Skeletal muscle cell (primary cell): ENCODE results near the gene B4GALNT3.

Experiments used
- DNase-seq: peaks from one replicate; pipeline ENCODE4 v3.0.0-alpha.2; 2010; ENCODE audit warnings: low read depth
- H3K4me3 ChIP-seq: 2 replicates; pipeline ENCODE4 v1.5.1; 2011; ENCODE audit warnings: low read depth, mild to moderate bottlenecking, control low read depth, low read length, moderate library complexity

The B4GALNT3 gene

DNA sequence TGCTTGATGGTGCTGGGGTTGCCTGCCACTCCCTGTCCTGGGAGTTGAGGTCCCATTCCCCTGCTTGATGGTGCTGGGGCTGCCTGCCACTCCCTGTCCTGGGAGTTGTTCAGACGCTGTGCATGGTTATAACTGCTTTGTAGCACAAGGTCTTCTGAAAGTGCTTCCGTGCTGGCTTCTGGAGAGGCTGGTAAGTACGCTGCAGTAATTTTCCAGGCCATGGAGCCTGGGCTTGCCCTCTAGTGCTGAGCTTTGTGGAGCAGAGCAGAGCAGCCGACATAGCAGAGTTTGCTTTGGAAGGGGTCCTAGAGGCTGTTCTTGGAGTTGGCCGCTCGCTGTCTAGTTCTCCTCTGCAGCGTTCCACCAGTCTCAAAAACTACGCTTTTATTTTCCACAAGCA lies 6.3 kb downstream of the B4GALNT3 start:
- no peak for DNase-seq
- no peak overlapping the region for H3K4me3 ChIP-seq

DNA sequence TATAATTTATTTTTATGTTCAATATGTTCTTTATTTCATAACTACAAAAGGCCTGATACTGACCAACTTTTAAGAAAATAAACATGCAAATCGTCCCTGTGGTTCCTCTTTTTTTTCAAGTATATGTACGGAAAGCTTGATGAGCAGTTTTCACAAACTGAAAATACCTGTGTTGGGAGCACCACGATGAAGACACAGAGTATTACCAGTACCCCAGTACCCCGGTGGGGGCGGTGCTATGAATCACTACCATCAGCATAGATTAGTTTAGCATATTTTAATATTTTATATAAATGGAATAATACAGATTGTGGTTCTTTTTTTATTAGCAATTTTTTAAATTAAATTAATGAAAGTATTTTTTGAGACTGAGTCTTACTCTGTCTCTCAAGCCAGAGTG lies 7.0 kb downstream of the B4GALNT3 start:
- DNase-seq: no peak
- no peak overlapping the region for H3K4me3 ChIP-seq

DNA sequence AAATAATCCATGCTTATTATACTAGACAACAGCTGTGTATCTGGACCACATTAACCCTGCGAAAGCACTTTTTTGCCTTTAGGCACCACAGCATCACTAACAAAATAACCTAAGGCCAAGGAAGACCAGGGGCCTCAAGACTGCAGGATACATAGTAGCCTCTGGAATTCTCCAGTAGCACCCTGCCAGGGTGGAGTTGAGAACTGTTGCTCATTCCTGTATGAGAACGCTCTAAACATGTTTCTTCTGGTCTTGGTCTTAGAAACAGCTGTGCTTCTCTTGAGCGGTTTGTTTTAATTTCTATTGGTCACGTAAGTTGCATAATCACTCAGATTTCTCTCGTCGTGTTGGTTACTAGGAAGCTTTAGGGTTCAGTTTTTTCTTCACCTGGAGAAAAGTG lies 7.9 kb downstream of the B4GALNT3 start:
- H3K4me3 ChIP-seq: no peak overlapping the region
- DNase-seq: no peak

DNA sequence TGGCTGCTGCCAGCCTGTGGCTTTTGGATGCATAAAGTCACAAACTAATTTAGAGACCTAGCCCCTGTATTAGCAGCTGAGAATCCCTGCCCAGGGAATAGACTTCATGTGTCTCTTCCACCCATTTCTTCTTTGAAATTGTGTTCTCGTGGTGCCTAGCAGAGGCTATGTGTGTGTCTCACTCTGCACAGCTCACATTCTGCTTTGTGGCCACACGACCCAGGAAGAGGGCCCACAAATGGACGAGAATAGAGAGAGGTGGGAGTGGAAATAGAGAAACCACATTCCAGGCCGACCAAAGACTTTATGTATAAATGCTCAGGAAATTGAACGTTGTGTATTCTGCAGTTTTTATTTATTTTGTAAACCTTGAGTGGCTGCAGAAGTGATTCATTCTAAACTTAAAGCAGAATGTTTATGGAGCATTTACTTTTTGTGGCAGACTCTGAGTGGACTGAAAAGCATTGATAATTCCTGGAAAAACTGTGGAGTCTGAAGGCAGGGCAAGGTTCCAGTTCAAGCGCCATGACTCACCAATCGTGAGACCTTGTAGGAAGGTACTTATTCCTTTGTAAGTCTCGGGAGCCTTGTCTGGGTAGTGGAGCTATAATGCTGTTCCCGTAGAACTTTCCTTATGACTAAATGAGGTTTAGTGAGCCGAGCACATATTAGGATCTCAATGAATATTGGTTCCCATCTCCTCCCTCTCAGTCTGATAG lies 9.1 kb downstream of the B4GALNT3 start:
- no peak overlapping the region for H3K4me3 ChIP-seq

DNA sequence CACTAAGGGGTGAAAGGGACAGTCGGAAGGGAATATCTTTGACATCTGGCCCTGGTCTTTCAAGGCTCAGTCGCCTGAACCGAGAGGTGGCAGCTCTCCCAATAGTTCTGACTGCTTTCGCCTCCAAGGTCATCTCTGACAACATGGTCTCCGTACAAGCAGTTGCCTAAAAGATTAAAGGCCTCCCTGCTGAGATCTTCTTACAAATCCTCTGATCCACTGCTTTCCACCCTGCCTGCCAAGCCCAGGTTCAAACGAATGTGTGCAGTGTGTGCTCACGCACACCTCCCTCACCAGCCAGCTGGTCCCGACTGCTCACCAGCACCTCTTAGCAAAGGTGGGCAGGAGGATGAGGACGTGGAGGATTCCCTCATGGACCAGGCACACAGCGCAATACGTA lies 10.4 kb downstream of the B4GALNT3 start:
- no peak overlapping the region for H3K4me3 ChIP-seq
- DNase-seq: no peak

More for the DNA sequence above, 9.1 kb downstream of the B4GALNT3 start:
- DNase-seq: no peak

DNA sequence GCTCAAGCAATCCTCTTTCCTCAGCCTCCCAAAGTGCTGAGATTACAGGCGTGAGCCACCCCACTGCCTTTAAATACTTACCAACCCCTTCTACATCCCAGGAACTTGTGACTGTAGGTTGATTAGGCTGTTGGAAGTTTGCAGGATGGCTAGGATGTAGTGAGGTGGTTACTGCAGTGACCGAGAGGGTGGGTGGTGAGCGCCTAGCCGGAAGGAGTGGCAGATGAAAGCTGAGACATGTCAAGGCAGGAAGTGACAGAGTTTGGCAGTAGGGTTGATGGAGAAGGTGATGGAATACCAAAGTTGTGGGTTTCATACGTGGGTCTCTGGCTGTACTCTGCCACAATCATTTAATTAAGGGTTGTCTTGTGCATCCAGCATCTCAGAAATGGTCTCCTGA lies 13.5 kb downstream of the B4GALNT3 start:
- H3K4me3 ChIP-seq: no peak overlapping the region
- no peak for DNase-seq

DNA sequence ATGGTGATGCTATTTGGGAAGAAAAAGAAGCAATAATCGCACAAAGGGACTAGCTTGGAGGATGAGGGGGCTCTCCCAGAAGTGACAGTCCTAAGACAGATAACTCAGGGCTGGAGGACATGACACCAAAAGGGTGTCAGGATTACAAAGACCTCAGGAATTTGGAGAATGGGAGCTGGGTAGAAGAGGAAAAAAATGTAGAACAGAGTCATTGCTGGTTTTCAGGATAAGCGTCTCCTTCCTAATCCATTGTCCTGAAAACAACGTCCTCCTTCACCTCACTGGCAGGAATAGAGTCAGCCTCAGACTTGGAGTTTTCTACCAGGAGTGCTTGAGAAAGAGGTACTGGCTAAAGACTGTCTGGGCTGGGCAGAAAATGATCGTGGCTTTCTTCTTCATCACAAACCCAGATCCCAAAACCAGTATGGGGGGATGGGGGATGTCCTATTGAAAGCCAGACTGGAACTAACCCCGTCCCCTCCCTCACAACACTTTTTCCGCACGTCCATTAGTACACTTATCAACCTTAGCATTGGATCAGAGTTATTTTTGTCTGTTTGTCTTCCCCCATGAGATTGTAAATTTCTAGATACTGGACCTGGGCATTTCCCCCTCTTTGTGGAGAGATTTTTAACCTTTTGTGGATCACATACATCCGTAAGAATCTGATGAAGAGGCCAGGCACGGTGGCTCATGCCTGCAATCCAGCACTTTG lies 14.3 kb downstream of the B4GALNT3 start:
- no peak overlapping the region for H3K4me3 ChIP-seq
- DNase-seq: no peak

DNA sequence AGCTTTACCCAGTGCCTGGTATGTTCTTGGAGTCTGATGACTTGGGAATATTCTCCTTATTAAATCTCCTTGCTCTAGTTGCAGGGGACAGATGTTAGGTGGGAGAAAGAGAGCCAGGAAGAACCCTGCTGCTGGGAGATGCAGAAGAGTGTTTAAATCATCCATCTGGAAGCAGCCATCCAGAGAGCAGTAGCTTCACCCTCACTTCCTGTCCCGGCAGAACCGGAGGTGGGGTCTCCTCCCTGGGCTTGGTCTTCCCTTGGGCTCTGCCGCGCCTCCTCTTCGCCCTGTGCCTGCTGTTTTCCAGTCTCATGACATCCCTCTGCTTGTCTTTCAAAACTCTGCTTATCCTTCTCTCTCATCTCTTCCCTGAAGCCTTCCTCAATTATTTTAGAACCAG lies 15.5 kb downstream of the B4GALNT3 start:
- no peak for DNase-seq
- no peak overlapping the region for H3K4me3 ChIP-seq

DNA sequence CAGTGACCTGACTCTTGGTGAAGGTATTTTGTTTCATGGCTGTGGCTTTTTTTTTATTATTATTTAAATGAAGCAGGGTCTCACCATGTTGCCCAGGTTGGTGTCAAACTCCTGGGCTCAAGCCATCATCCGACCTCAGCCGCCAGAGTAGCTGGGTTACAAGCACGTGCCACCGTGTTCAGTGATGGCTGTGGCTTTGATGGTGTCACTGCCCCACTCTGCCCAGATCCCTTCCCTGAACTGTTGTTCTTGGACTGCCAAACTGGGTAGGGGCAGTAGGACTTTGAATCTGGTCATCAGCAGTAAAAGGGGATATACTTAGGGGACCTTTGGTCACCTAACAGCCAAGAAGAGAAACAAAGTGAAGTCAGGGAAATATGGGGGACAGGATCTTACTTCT lies 19.4 kb downstream of the B4GALNT3 start:
- no peak for DNase-seq
- H3K4me3 ChIP-seq: no peak overlapping the region

DNA sequence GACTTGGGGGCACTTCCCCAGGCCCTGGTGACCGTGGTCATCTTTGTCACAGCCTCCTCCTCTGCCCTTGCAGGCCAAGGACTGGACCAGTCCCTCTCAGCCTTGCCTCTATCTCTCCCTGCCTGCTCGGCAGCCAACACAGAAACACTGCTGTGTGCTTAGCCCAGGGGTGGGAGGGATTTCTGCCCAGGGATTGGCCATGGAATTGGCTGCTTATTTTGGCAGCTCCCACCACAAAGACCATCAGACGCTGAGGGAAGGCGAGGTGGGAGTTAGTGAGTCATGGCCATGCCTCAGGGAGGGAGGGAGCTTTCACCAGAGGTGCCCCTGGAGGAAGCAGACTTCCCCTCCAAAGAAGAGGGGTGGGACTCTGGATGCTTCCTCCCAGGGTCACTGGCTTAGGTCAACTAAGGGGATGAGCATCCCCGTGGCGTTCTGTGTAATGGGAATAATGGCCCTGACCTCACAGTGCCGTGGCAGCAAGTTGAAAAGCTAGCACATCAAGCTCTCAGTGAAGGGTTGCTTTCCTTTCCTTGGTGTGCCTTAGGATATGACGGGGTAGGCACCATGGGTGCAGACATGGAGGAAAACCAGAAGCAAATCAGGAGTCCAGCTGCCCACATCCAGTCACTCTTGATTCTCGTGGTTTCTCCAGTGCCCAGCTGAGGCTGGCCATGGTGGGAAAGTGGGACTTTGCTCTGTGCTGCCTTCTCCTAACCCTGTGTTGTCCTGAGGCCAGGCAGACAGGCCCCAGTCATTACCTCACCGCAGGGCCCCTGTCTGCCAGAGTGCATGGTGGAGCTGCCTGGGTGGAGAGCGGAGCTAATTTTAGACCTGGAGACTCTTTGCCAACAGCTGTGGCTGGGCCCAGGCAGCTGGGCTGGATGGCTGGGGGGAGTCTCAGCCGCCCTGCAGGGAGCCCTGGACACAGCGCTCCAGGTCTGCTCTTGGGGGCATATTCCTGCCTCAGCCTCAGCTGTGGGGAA lies 21.4 kb downstream of the B4GALNT3 start:
- no peak overlapping the region for H3K4me3 ChIP-seq
- DNase-seq: peak; percentile 21

DNA sequence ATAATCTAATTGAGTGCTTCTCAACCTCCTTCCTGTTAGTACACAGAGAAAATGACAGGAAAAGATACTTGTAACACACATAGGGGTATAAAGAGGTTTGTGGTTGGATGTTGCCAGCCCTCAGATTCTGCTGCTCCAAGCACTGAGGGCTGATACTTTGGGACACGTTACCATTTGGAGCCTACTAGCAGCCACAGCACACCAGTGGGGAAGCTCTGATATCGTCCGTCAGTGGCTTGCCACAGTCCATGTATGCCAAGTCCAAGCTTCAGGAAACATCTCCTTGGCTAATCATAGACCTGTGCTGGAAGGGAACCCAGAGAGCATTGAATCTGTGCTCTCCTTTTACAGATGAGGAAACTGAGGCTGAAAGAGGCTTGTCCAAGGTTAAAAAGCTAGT lies 22.3 kb downstream of the B4GALNT3 start:
- no peak overlapping the region for H3K4me3 ChIP-seq
- no peak for DNase-seq

DNA sequence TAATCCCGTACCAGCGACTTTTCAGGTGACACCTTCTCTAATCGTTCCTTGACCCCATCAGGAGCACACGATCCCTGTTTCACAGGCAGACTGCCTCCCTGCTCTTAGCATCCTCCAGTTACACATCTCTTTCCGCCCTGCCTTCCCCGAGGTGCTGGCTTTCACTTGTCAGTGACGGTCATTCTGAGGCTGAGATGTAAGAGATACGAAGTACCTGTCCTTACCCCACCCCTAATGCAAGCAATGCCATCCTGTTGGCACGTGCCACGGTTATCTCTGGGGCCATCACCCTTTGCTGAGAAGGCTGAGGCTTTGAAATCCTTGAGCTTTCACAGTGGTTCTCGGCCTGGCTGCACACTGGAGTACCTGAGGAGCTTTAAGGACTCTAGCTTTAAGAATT lies 24.4 kb downstream of the B4GALNT3 start:
- no peak for DNase-seq
- H3K4me3 ChIP-seq: no peak overlapping the region

DNA sequence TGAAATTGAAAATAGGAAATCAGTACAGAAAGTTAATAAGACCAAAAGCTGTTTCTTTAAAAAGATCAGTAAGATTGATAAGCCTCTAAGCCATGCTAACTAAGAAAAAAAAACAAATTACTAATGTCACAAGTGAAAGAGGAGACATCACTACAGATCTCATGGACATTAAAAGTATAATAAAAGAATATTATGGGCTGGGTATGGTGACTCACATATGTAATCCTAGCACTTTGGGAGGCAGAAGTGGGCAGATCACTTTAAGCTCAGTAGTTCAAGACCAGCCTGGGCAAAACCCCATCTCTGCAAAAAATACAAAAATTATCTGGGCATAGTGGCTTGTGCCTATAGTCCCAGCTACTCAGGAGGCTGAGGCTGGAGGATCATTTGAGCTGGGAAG lies 30.5 kb downstream of the B4GALNT3 start:
- DNase-seq: no peak
- no peak overlapping the region for H3K4me3 ChIP-seq

DNA sequence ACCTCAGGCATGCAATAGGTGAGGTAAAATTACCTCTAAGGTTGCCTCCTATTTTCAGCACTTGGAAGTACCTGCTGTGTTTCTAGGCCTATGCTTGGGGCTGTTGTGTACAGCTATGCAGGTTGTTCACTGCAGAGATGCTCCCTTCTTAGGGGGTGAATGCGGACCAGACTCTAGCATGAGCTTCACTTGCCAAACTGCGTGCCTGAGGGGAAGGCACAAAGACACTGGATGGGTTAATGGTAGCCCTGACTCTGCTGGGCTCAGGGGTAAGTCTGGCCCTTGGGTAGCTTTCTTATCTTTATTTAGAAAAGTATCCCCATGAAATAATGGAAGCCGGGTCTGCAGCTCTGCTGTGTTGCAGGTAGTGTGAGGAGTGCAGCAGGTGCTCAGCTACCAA lies 35.7 kb downstream of the B4GALNT3 start:
- no peak for DNase-seq
- H3K4me3 ChIP-seq: no peak overlapping the region

DNA sequence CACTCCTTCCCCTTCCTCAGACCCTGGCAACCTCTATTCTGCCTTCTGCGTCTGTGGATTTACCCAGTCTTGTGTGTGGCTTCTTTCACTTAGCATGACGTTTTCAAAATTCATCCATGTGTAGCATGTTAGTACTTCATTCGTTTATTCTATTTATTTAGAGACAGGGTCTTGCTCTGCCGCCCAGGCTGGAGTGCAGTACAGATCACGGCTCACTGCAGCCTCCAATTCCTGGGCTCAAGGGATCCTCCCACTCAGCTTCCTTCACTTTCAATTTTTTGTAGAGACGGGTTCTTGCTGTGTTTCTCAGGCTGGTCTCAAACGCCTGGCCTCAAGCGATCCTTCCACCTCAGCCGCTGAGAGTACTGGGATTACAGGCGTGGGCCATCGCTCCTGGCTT lies 37.0 kb downstream of the B4GALNT3 start:
- H3K4me3 ChIP-seq: no peak overlapping the region
- DNase-seq: no peak

DNA sequence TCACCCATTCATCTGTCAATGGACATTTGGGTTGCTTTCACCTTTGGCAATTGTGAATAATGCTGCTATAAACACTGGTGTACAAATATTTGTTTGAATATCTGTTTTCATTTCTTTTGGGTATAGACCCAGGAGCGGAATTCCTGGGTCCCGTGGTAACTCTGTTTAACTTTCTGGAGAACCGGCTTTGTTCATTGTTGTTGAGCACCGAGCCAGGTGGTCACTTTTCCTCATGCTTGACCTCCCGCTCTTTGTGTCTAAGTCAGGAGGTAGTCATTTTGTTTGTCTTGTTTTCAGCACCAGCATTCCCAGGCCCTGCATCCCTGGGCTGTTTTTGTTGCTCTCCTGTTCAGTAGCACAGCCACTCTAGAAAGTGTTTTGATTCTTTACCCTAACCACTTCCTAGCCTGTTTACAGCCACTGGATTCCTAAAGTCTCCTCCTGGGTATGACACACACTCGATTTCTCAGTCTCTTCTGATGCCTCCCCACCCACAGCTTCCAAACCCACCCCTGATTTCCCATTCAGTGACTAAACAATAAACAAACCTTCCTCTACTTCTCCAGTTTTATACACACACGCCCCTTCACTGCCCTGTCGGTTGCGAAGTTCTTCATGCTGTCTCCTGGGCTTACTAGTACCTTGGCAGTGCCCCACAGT lies 37.9 kb downstream of the B4GALNT3 start:
- no peak for DNase-seq
- H3K4me3 ChIP-seq: no peak overlapping the region

DNA sequence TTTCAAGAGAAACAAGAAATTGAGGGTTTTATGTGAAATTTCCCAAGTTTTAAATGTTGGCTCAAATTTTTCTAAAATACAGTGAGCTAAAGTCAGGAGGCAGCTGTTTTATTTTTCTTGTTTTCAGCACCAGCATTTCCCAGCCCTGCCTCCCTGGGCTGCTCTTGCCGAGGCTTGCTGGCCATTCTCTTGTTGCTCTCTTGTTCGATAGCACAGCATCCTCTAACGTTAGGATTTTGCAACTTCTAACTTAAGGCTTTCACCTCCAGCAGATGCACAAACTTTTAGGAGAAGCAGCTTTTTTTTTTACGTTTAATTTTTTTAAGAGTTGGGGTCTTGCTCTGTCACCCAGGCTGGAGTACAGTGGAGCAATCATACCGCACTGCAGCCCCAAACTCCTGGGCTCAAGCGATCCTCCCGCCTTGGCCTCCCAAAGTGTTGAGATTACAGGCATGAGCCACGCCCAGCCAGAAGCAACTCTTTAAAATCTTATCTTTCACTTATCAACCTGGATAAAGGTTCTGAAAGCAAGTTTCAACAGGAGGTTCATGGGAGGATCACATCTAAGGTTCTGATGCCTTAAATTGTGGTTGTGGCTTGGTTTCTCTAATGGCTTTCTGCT lies 40.2 kb downstream of the B4GALNT3 start:
- DNase-seq: no peak
- no peak overlapping the region for H3K4me3 ChIP-seq

DNA sequence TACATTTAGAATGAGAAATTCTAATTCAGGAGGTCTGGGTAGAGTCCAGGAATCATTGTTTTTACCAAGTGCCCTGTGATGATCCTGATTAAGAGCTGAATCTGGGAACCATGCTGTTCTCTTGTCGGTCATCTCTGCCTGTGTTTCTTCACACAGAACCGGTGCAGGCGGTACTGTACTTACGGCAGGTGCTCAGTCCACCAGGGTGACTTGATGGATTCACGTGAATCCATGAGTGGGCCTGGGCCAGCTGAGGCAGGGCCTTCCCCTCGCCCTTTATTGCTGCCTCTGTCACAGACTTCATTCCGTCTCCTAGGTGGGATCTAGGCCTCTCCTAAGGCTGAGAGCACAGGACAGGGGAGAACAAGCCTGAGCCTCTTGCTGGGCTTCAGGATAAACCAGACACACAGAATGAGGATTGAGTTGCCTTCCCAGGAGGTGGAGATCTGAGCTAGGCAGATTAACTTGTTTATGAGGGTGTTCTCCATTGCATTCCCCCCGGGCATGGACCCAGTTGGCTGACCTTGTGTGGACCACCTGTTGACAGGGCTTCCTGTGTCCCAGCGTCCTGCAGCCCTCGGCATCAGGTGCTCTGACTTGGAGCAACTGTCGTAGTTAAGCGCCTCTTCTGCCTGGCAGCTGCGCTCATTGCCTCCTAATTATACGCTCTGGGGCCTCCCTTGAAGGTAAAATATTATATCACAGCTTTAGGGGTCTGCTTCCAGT lies 42.1 kb downstream of the B4GALNT3 start:
- H3K4me3 ChIP-seq: no peak overlapping the region
- no peak for DNase-seq
